WTC11 (cell line): ENCODE measurements around the gene LFNG. TPM values are rescaled to one million over a fixed set of nuclear protein-coding genes. Genes with fewer than 3 reads are reported as not detected.

Source experiments
- ATAC-seq: fragments of 200-7000 bp; cut with Tn5 transposase; 2 replicates; pipeline ENCODE4 v1.10.0; 2021; ENCODE audit warnings: mild to moderate bottlenecking, moderate library complexity
- CTCF ChIA-PET: fragments of 300-600 bp; sonication (Branson Sonifier 250); formaldehyde crosslinking; loops from one replicate; lab custom pipeline; 2021; ENCODE audit warnings: antibody characterized with exemption; lab: Charles Lee
- POLR2A ChIA-PET: fragments of 350-600 bp; sonication (Branson Sonifier 250); formaldehyde crosslinking; loops from one replicate; lab custom pipeline; 2021; ENCODE audit warnings: antibody characterized with exemption; lab: Charles Lee
- DNase-seq: peaks from one replicate; pipeline ENCODE4 v3.0.0; 2021; ENCODE audit warnings: low spot score
- H3K27ac Mint-ChIP-seq: 2 replicates; pipeline ENCODE4 v1.8.0; 2021; ENCODE audit warnings: mixed read lengths
- H3K27me3 Mint-ChIP-seq: 2 replicates; pipeline ENCODE4 v1.8.0; 2021; ENCODE audit warnings: low read depth, mild to moderate bottlenecking, moderate library complexity, mixed read lengths
- H3K36me3 Mint-ChIP-seq: 2 replicates; pipeline ENCODE4 v1.8.0; 2021; ENCODE audit warnings: mixed read lengths
- H3K4me1 Mint-ChIP-seq: 2 replicates; pipeline ENCODE4 v1.8.0; 2022; ENCODE audit warnings: mixed read lengths
- H3K4me3 Mint-ChIP-seq: 2 replicates; pipeline ENCODE4 v1.8.0; 2021; ENCODE audit warnings: mild to moderate bottlenecking, moderate library complexity, mixed read lengths
- H3K9me3 Mint-ChIP-seq: 2 replicates; pipeline ENCODE4 v1.8.0; 2021; ENCODE audit warnings: mixed read lengths
- AR ChIP-seq: fragments of 250-450 bp; sonication (Bioruptor Pico); IDR thresholded peaks from 2 replicates; pipeline ENCODE4 v1.9.0; 2021; ENCODE audit warnings: mild to moderate bottlenecking
- CBFB ChIP-seq: sonication (generic); formaldehyde crosslinking; IDR thresholded peaks from 2 replicates; pipeline ENCODE4 v1.8.1; 2022; ENCODE audit warnings: mild to moderate bottlenecking, low read depth, missing genetic modification reagents
- CDX4 ChIP-seq: fragments of 250-450 bp; sonication (Bioruptor Pico); IDR thresholded peaks from 2 replicates; pipeline ENCODE4 v1.9.0; 2021; ENCODE audit warnings: moderate library complexity, mild to moderate bottlenecking, inconsistent platforms, borderline replicate concordance
- E2F5 ChIP-seq: sonication (generic); formaldehyde crosslinking; IDR thresholded peaks from 2 replicates; pipeline ENCODE4 v1.8.1; 2022; ENCODE audit warnings: mild to moderate bottlenecking, moderate library complexity, missing genetic modification reagents
- GRHL2 ChIP-seq: fragments of 250-450 bp; sonication (Bioruptor Pico); IDR thresholded peaks from 2 replicates; pipeline ENCODE4 v1.8.0; 2022; ENCODE audit warnings: mild to moderate bottlenecking, moderate library complexity; ENCODE audit not compliant: insufficient replicate concordance, severe bottlenecking
- GTF2I ChIP-seq: fragments of 250-450 bp; sonication (Bioruptor Pico); conservative IDR thresholded peaks from 2 replicates; pipeline ENCODE4 v1.4.0; 2021; ENCODE audit warnings: mild to moderate bottlenecking
- HMGA2 ChIP-seq: fragments of 250-450 bp; sonication (Bioruptor Pico); IDR thresholded peaks from 2 replicates; pipeline ENCODE4 v1.4.0; 2021; ENCODE audit warnings: mild to moderate bottlenecking, moderate library complexity
- HMGXB4 ChIP-seq: sonication (generic); formaldehyde crosslinking; IDR thresholded peaks from 2 replicates; pipeline ENCODE4 v1.8.1; 2023; ENCODE audit warnings: mild to moderate bottlenecking, moderate library complexity, missing genetic modification reagents
- IRF1 ChIP-seq: sonication (generic); formaldehyde crosslinking; IDR thresholded peaks from 2 replicates; pipeline ENCODE4 v1.8.0; 2023; ENCODE audit warnings: missing genetic modification reagents
- IRF2 ChIP-seq: sonication (generic); formaldehyde crosslinking; IDR thresholded peaks from 2 replicates; pipeline ENCODE4 v1.8.0; 2022; ENCODE audit warnings: low read depth, missing genetic modification reagents, borderline replicate concordance
- MLX ChIP-seq: sonication (generic); formaldehyde crosslinking; IDR thresholded peaks from 2 replicates; pipeline ENCODE4 v1.8.1; 2023; ENCODE audit warnings: mild to moderate bottlenecking, missing genetic modification reagents, moderate library complexity
- MYBL2 ChIP-seq: sonication (generic); formaldehyde crosslinking; IDR thresholded peaks from 2 replicates; pipeline ENCODE4 v1.8.1; 2023; ENCODE audit warnings: mild to moderate bottlenecking, moderate library complexity, missing genetic modification reagents
- NFYB ChIP-seq: sonication (generic); formaldehyde crosslinking; conservative IDR thresholded peaks from 2 replicates; pipeline ENCODE4 v1.8.0; 2022; ENCODE audit warnings: low read depth, missing genetic modification reagents
- NR1H2 ChIP-seq: sonication (generic); formaldehyde crosslinking; IDR thresholded peaks from 2 replicates; pipeline ENCODE4 v1.9.0; 2021; ENCODE audit warnings: mild to moderate bottlenecking, moderate library complexity, missing genetic modification reagents
- SOX15 ChIP-seq: fragments of 250-450 bp; sonication (Bioruptor Pico); IDR thresholded peaks from 2 replicates; pipeline ENCODE4 v1.9.0; 2021; ENCODE audit warnings: mild to moderate bottlenecking
- SP1 ChIP-seq: sonication (generic); formaldehyde crosslinking; conservative IDR thresholded peaks from 2 replicates; pipeline ENCODE4 v1.8.1; 2022; ENCODE audit warnings: missing genetic modification reagents
- TEAD4 ChIP-seq: sonication (generic); formaldehyde crosslinking; IDR thresholded peaks from 2 replicates; pipeline ENCODE4 v1.8.0; 2022; ENCODE audit warnings: mild to moderate bottlenecking, missing genetic modification reagents
- TP53 ChIP-seq: sonication (generic); formaldehyde crosslinking; IDR thresholded peaks from 2 replicates; pipeline ENCODE4 v1.8.1; 2023; ENCODE audit warnings: mild to moderate bottlenecking, missing genetic modification reagents
- ZNF138 ChIP-seq: sonication (generic); formaldehyde crosslinking; conservative IDR thresholded peaks from 2 replicates; pipeline ENCODE4 v1.8.1; 2022; ENCODE audit warnings: mild to moderate bottlenecking, moderate library complexity, missing genetic modification reagents
- ZNF281 ChIP-seq: sonication (generic); formaldehyde crosslinking; IDR thresholded peaks from 2 replicates; pipeline ENCODE4 v1.8.0; 2023; ENCODE audit warnings: mild to moderate bottlenecking, missing genetic modification reagents
- ZNF425 ChIP-seq: fragments of 250-450 bp; sonication (Bioruptor Pico); conservative IDR thresholded peaks from 2 replicates; pipeline ENCODE4 v1.9.0; 2021; ENCODE audit warnings: mild to moderate bottlenecking
- ZNF671 ChIP-seq: fragments of 250-450 bp; sonication (Bioruptor Pico); IDR thresholded peaks from 2 replicates; pipeline ENCODE4 v1.8.0; 2021; ENCODE audit warnings: mild to moderate bottlenecking
- total RNA-seq: library from RNA; stranded (reverse); gene quantifications from 3 replicates; pipeline ENCODE4 v1.2.3, GENCODE V29; 2021

The LFNG gene
- total RNA-seq, 1 experiment from 2014 or later: 29.4 TPM

GRCh38 chr7:2476298-2476697, 43.3 kb upstream of the LFNG start, which contains the start of gene GRIFIN:
GRIFIN (minus strand) TSS chr7:2476398; CDS start chr7:2476383, 15 bp downstream.
- ATAC-seq (no peak), DNase-seq (no peak)
- Mint-ChIP-seq H3K27me3 (no peaks in the 10 kb centered on the region), H3K27ac (no peak within 1 kb of the TSS), H3K36me3 (no peaks in the 10 kb centered on the region), H3K4me3 (no peak within 1 kb of the TSS), H3K4me1 (peaks cover 18% of the 10 kb centered on the region), H3K9me3 (no peaks in the 10 kb centered on the region)
- TF ChIP-seq MYBL2 (CRISPR knock-in tag) (no peak), MLX (CRISPR knock-in tag) (no peak), ZNF138 (CRISPR knock-in tag) (no peak), IRF1 (CRISPR knock-in tag) (no peak), GRHL2 (CRISPR knock-in tag) (no peak), HMGA2 (CRISPR knock-in tag) (no peak), TEAD4 (CRISPR knock-in tag) (no peak), SP1 (no peak), CDX4 (no peak), IRF2 (CRISPR knock-in tag) (no peak), ZNF671 (CRISPR knock-in tag) (no peak)
- POLR2A ChIA-PET: no interaction called here
- CTCF ChIA-PET: interaction anchor here (0.5 to 5.0 kb wide), 3 partner anchors 7 to 79 kb away, joined by 3 to 34 read pairs (median 4); partner anchors contain the start of gene BRAT1

- no peak overlapping the region for H3K27ac Mint-ChIP-seq
- ATAC-seq: no peak
- TF ChIP-seq TEAD4 (CRISPR knock-in tag): no peak
- TF ChIP-seq SOX15 (CRISPR knock-in tag): no peak
- no peak for TF ChIP-seq CBFB (CRISPR knock-in tag)
- no peak for TF ChIP-seq NFYB (CRISPR knock-in tag)
- TF ChIP-seq TP53 (CRISPR knock-in tag): no peak
- no peak for TF ChIP-seq E2F5
- TF ChIP-seq ZNF425 (CRISPR knock-in tag): no peak
- TF ChIP-seq AR (CRISPR knock-in tag): no peak
- no peak for TF ChIP-seq NR1H2 (CRISPR knock-in tag)
- TF ChIP-seq HMGXB4: no peak
- TF ChIP-seq GTF2I (CRISPR knock-in tag): no peak
- TF ChIP-seq HMGA2 (CRISPR knock-in tag): no peak
- TF ChIP-seq ZNF281 (CRISPR knock-in tag): no peak
Measured at GRCh38 chr7:2476776-2477446, 42.7 kb upstream of the LFNG start.

More at GRCh38 chr7:2476776-2477446, 42.7 kb upstream of the LFNG start:
- Mint-ChIP-seq H3K4me3 (no peak overlapping the region), H3K36me3 (no peaks in the 10 kb centered on the region), H3K9me3 (no peaks in the 10 kb centered on the region), H3K4me1 (peaks cover 16% of the 10 kb centered on the region), H3K27me3 (no peaks in the 10 kb centered on the region)
- ChIA-PET POLR2A (no interaction called here), CTCF (interaction anchor here (0.5 to 5.0 kb wide), 2 partner anchors 7 to 79 kb away, joined by 3 to 34 read pairs; partner anchors contain the start of gene BRAT1)
- no peak for DNase-seq
